Tongue (tissue), 2 donors: ENCODE data around the gene PSPC1. TPM values are rescaled to one million over a fixed set of nuclear protein-coding genes. Genes with fewer than 3 reads are reported as not detected.
A peak's percentile ranks its signal among the peaks of the same experiment; 100 is the strongest.
"Not testable (repeated sequence)": the region's sequence is repeated elsewhere in the genome, so short reads cannot be mapped to it uniquely, and the experiment has no call there.

ENCODE experiments used
- DNase-seq: peaks from one replicate; pipeline ENCODE4 v3.0.0-alpha.2; 2015
- total RNA-seq: library from RNA; depleted of rRNA; stranded (reverse); fragments of >200 nt; gene quantifications from one replicate; pipeline ENCODE4 v1.2.3, GENCODE V29; 2014

Gene PSPC1
- 85.4 TPM for total RNA-seq

GRCh38 chr13:19782727-19783682 lies at the start of gene PSPC1:
TSS of gene PSPC1 (minus strand) at chr13:19782945. CDS start at chr13:19782757, 188 bp downstream.
- DNase-seq: peak; percentile 98

- DNase-seq: no peak
Measured at GRCh38 chr13:19822673-19823072, 39.9 kb upstream of the PSPC1 start.

GRCh38 chr13:19818223-19818842 lies 35.6 kb upstream of the PSPC1 start:
- peak; percentile 48 for DNase-seq

- DNase-seq: no peak
Measured at GRCh38 chr13:19817510-19818158, 34.9 kb upstream of the PSPC1 start.

- DNase-seq: no peak
Measured at GRCh38 chr13:19817106-19817505, 34.4 kb upstream of the PSPC1 start.

- DNase-seq: not testable (repeated sequence)
Measured at GRCh38 chr13:19815842-19816241, 33.1 kb upstream of the PSPC1 start.

- DNase-seq: no peak
Measured at GRCh38 chr13:19810996-19811881, 28.5 kb upstream of the PSPC1 start.

- DNase-seq: no peak
Measured at GRCh38 chr13:19810151-19810550, 27.4 kb upstream of the PSPC1 start.

GRCh38 chr13:19805765-19806164 lies 23.0 kb upstream of the PSPC1 start:
- DNase-seq: no peak

GRCh38 chr13:19795956-19796355 lies 13.2 kb upstream of the PSPC1 start:
- no peak for DNase-seq

- peak; percentile 55 for DNase-seq
Measured at GRCh38 chr13:19794631-19795030, 11.9 kb upstream of the PSPC1 start.

GRCh38 chr13:19791953-19792537 lies 9.3 kb upstream of the PSPC1 start:
- DNase-seq: no peak

GRCh38 chr13:19782049-19782726 lies 557 bp downstream of the PSPC1 start:
- DNase-seq: peak; percentile 69

GRCh38 chr13:19781526-19781925 lies 1.2 kb downstream of the PSPC1 start:
- peak; percentile 3 for DNase-seq

GRCh38 chr13:19780753-19781418 lies 1.9 kb downstream of the PSPC1 start:
- not testable (repeated sequence) for DNase-seq

GRCh38 chr13:19772306-19772705 lies 10.4 kb downstream of the PSPC1 start:
- DNase-seq: no peak

- no peak for DNase-seq
Measured at GRCh38 chr13:19769854-19770253, 12.9 kb downstream of the PSPC1 start.

GRCh38 chr13:19767966-19768365 lies 14.8 kb downstream of the PSPC1 start:
- no peak for DNase-seq

GRCh38 chr13:19766591-19766990 lies 16.2 kb downstream of the PSPC1 start:
- DNase-seq: no peak

GRCh38 chr13:19764237-19764636 lies 18.5 kb downstream of the PSPC1 start:
- DNase-seq: no peak
